ENCODE data around the gene SLC4A11.
"Not testable (repeated sequence)": the region's sequence is repeated elsewhere in the genome, so short reads cannot be mapped to it uniquely, and the experiment has no call there.

SLC4A11 gene

DNA sequence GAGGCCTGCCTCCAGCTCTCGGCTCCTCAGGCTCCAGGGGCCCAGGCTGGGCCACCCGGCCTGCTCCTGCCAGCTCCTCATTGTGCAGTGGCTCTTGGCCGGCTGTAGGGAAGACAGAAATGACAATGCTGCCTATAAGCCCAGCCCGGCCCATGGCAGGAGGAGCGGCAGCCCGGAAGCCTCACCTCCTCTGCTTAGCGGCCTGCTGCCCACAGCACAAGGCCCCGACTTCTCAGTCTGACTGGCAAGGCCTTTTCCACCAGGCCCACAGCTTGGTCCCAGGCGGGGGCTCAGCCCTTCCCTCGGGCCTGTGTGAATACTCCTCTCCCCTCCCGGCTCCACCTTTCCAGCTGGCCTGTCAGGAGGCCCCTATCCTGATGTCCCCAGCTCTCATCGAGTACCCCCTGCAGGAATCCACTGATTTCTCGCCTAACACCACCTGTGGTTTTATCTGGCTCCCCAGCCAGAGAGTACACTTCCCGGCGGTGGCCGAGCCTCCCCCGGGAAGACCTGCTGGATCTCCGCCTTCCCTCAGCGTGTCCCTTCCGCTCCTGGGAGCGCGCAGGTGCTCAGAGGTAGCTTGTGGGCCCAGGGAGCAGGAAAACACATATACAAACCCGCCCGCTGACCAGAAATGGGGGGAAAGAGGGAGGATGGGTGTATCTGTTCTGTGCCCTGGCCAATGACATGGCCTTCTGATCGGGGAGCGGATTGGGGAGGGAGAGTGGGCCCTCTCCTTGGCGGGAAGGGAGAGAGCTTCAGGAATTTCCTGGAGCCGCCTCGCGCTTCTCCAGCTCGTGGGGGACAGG, 35.5 kb downstream of the SLC4A11 start:
- DNase-seq (ENCODE audit: low spot score): peak; percentile 65

DNA sequence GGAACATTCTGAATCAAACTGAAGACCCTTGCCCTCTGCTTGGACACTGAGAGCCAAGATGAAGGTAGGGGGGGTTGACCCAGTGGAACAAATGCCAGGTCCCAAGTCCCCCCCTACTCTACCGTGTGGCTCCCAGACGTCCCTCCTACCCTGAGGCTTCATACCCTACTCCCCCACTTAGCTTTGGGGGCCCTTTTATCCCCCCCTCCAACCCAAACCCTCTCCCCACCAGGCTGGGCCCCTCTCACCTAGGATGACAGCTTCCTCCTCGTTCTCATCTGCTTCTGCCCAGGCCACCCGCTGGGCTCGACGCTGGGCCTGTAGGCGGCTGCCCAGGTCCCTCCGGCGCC, 36.0 kb downstream of the SLC4A11 start:
- no peak for DNase-seq (ENCODE audit: low spot score)

DNA sequence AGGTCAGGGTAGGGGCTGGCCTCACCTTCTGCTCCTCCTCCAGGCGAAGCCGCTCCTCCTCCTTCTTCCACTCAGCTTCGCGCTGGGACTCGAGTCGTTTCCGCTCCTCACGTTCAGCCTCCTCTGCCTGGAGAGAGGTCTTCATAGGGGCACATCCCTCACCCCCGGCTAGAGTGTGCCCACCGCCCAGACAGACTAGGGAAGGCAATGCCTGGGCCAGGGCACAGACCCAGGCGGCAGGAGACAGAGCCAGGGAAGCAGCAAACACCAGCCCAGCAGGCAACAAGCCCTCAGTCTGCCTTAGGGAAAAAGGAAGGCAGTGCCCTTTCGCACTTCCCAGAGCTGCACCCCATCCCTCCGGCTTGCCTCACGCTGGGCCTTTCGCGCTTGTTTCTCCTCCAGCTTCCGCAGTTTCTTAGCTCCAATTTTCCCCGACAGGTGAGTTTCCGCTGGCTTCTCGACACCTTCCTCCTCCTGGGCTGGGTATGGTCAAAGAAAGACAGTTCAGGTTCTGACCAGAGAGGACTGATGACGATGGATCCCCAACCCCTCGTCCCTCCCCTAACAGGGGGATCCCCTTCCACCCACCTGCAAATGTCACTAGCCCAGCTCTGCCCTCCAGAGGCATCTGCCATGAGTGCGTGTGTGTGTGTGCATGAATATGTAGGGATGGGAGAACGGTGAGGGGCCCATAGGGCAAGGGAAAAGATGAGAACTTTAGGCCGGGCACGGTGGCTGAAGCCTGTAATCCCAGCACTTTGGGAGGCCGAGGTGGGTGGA, 38.8 kb downstream of the SLC4A11 start:
- no peak for DNase-seq (ENCODE audit: low spot score)

DNA sequence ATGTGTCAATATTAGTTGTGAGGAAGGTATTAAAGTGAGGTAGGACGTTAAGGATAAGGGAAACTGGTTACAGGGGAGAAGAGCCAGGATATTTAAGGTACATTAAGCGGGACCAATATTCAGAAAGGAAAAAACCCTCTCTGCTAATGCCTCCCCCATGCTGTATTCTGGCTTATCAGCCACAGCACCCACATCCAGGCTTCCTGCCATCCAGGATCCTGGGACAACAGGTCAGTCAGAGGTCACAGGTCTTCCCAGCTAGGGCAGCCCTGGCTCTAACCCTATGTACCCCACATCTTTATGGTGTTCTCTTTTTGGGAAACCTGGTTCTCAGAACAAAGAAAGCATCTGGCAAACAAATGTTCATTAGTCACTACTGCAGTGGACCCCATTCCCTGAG, 39.8 kb downstream of the SLC4A11 start:
- DNase-seq (ENCODE audit: low spot score): no peak

DNA sequence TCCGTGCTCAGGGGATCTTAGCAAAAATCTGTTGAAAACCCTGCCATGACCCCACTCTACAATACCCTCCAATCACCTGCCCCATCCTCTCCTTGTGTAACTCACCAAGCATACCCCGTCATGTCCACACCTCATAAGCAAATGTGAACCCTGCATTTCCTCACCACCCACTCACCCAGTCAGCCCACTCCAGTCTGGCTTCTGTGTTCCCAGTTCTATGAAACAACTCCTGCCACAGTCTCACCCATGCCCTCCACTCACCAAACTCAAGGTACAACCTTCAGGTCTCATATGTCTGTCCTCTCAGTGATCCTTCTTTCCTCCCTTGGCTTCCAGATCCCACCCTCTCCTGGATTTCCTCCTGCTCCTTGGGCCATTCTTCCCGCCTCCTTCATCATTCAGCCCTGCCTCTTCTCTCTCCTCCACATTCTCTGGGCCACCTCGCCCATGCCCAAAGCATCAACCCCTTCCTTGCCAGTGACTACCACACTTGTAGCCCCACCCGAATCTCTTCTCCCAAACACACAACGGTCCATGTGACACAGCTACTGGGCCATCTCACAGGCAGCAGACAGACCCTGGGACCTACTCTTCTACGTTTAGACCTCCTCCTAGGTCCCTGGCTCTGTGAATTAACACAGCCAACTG, 43.3 kb downstream of the SLC4A11 start:
- no peak for DNase-seq (ENCODE audit: low spot score)

DNA sequence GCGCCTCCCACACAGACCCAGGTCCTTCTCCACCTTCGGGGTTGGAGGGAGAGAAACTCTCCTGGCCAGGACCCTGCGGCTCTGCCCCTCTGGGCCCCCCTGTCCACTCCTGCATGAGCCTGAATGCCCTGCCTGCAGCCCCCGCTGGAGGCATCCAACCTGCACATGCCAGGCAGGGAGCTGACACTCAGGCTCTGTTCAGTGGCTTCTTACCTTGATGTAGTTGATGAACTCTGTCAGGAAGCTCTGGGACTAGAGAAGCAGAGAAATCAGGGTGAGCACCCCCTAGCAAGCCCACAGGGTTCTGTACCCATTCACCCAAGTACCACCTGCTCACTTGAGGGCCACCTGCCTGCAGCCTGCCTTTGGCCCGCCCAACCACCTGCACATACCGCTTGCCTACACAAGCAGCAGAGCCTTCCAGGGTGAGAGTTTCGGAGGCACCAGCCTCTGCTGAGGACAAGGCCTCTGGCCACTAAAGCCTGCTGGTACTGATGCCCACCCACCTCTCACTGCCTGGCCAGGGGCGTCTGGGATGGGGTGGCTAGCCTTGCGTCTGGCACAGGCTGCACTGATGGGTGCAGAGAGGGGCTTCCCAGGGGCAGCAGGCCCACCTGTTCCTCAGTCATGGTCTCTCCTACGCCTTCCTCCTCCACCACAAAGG, 44.2 kb downstream of the SLC4A11 start:
- DNase-seq (ENCODE audit: low spot score): no peak

DNA sequence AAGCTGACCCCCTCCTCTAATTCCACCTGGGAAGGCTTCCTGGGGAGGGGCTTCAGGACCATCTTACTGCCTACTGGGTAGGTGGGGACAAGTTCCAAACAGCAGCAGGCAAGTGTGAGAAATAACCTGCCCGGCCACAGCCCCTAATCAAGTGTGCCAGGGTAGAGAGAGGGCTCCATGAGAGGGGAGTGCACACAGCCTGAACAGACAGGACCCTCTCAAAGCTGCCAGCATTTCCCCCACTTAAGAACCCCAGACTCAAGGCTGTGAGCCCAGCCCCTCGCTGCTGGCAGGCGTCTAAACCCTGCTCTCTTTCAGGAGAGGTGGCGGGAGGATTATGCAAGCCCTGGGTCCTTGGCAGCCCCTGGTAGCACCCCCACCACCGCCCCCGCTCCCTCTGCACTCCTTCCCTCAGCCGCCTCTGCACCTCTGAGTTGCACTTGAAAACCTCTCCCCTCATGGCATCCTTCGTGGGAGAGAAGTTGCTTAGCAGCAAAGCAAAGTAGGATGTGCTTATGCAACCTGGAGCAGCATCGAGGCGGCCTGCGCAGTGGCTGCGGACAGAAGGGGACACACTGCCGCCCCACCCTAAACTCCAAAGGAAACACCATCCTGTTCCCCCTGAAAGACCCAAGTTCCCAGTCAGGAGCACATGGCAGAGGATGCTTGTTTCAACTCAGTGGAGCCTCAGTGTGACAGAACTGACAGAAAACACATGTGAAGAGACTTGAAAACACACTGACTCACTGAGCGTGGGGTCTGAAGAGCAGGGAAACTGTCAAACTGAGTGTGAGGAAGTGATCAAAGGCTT, 45.0 kb downstream of the SLC4A11 start:
- no peak for DNase-seq (ENCODE audit: low spot score)

DNA sequence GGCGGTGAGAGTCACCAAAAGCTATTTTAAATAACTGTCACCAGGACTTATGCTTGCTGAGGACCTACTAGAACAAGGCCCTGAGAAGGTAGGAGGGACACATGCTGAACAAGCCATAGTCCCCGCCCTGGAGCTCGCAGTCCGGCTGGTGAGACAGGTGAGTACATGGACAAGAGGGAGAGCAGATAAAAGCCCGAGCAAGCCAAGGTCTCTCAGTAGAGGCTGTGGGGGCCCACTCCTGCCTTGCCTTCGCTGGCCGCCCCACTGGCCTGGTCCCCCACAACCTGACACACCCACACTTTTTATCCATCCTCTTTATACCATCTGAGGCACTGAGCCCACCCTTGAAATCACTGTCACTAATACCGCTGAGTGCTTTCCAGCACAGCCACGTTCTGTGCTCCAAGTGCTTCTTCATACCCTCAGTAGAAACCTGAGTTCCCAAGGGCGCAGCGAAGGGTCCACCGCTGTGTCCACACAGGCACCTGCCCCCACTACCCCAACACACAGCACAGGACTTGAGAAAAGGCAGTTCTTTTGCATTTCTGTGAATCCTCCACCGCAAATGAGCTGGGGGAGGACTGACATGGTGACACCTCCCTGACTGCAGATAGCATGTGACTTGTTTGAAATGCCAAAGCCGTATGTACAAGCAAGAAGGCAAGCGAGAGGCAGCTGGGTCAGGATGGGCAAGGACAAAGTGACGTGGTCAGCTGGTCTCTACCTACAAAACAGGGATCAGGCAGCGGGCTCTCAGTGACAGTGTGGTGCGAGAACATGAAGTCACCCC, 46.6 kb downstream of the SLC4A11 start:
- no peak for DNase-seq (ENCODE audit: low spot score)

DNA sequence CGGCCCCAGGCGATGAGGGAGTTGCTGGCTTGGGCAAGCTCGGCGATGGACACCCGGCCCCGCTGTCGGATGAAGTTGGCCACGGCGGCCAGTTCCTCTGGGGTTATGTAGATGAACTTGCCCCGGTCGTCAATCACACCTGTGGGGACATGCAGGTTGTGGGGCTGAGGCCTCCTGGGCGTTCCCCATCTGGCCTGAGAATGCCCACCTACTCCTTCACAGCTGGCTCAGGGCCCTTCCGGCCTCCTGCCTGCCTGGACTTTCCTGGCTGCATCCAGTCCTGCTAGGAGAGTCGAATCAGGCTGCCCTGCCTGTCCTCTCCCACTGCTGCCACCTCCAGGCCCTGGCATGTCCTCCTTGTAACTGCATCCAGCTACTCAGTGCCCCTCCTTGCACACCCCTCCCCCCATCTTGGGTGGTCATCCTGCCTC, 48.3 kb downstream of the SLC4A11 start:
- no peak for DNase-seq (ENCODE audit: low spot score)

DNA sequence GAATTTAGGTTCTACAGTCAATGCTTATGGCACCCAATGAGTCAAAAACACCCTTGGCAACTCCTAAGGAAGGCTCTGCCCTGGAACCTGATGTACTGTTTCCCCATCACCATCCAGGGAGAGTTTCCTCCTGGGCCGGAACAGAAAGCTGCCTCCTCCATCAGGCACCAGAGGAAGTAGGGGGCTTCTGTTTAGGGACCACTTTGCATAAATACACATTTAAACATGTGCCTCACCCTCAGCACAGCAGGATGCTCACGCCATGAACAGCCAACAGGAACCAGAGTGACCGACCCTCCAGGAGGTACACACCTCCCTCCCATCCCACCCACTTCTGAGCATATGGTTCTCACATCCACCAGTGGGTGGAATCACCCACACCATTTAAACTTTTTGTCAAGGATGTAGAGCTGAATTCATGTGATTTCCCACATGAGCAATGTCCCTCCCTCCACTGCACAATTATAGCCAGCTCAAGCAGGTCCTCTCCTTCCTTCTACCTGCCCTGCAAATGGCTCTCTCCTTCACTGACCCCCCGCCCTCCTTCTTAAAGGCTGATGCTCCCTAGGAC, 49.3 kb downstream of the SLC4A11 start:
- DNase-seq (ENCODE audit: low spot score): no peak

DNA sequence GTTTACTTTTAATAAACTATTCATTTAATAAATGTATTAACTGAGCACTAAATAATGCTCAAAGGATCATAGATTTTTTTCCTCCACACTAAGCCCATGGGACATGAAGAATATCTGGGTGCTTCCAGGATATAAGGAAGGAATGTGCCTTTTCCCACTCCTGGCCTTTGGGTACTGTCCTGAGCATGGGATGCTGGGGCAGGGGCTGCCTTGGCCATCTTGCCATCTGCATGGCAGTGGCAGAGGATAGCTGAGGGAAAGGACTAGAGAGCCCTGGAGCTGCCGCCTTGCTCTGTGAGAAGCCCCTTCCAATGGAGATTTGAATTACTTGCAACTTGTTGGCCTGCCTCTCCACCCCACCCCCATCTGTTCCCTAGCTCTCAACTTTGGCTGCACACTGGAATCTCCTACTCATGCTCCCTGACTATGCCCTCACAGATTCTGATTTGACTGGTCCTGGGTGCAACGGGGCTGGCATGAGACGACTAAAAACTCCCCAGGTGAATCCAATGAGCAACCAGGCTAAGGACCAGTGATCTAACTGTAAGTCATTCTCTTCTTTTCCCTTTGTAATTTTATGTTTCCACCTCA, 50.1 kb downstream of the SLC4A11 start:
- peak; percentile 10 for DNase-seq (ENCODE audit: low spot score)

DNA sequence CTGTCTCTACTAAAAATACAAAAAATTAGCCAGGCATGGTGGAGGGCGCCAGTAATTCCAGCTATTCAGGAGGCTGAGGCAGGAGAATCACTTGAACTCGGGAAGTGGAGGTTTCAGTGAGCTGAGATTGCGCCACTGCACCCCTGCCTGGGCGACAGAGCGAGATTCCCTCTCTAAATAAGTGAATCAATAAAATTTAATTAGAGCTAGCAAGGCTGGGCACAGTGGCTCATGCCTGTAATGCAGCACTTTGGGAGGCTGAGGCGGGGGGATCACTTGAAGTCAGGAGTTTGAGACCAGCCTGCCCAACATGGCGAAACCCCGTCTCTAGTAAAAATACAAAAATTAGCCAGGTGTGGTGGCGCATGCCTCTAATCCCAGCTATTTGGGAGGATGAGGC, 51.1 kb downstream of the SLC4A11 start:
- not testable (repeated sequence) for DNase-seq (ENCODE audit: low spot score)

DNA sequence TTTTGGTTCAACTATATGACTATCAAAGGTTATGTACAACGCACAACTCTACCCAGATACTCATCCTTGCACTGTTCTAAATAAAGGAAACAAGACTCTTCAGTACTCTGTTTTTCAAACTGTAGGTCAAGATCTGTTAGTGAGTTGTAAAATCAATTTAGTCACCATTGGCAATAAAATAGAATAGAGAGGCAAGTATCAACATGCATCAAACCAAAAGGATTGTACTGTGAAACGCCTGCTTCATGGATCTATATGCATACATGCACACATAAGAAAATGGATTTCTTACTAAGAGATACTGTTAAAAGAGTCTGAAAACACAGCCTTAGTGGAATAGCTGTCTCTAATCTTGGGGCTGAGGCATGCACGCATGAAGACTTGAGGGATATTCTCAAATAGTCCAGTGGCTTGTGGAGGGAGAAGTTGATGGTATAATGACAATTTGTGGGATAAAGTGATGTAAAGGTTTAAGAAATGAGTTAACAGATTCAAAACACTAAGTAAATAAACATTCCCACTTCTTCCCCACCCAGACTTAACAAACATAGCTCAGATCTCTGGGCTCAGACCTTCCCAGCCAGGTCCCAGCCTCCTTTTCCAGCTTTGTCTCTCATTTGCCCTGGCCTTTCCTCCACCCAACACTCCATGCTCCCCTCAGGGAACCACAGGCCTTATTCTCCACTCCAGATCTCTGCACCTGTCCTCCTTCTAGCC, 54.9 kb downstream of the SLC4A11 start:
- DNase-seq (ENCODE audit: low spot score): no peak

DNA sequence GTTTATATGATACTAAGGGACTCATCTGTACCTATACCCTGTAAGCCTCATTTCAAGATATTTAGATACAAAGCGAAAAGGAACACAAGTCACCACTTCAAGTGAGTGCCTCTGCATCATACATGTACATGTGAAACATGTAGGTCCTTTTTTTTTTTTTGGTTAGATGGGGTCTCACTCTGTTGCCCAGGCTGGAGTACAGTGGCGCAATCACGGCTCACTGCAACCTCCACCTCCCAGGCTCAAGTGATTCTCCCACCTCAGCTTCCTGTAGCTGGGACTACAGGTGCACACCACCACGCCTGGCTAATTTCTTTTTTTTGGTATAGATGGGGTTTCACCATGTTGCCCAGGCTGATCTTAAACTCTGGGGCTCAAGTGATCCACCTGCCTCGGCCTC, 56.6 kb downstream of the SLC4A11 start:
- DNase-seq (ENCODE audit: low spot score): not testable (repeated sequence)

DNA sequence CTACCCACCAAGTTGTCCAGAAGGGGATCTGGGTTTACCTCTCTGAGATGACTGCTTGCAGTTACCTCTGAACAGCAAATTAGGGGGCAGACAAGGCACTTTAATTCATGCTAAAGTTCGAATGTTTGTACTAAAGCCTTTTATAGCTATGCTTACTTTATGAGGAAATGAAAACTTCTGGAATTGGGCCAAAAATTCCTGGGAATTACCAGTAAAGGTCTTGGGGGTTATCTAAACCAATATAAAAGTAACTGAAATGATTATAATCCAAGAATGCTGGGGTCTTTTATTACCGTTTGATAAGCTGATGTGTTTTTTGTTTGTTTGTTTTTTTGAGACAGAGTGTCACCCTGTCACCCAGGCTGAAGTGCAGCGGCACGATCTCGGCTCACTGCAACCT, 57.7 kb downstream of the SLC4A11 start:
- DNase-seq (ENCODE audit: low spot score): no peak

DNA sequence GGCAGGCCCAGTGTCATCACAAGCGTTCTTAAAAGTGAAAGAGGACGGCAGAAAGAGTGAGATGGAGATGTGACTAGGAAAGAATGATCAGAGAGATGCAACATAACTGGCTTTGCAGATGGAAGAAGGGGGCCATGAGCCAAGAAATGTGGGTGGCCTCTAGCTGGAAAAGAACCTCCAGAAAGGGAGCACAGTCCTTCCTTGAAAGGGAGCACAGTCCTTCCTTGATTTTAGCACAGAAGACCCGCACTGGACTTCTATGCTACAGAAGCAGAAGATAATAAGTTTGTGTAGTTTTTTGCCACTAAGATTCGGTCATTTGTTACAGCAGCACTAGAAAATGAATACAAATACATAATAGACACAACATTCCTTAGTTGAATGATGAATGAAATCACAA, 58.7 kb downstream of the SLC4A11 start:
- DNase-seq (ENCODE audit: low spot score): no peak

DNA sequence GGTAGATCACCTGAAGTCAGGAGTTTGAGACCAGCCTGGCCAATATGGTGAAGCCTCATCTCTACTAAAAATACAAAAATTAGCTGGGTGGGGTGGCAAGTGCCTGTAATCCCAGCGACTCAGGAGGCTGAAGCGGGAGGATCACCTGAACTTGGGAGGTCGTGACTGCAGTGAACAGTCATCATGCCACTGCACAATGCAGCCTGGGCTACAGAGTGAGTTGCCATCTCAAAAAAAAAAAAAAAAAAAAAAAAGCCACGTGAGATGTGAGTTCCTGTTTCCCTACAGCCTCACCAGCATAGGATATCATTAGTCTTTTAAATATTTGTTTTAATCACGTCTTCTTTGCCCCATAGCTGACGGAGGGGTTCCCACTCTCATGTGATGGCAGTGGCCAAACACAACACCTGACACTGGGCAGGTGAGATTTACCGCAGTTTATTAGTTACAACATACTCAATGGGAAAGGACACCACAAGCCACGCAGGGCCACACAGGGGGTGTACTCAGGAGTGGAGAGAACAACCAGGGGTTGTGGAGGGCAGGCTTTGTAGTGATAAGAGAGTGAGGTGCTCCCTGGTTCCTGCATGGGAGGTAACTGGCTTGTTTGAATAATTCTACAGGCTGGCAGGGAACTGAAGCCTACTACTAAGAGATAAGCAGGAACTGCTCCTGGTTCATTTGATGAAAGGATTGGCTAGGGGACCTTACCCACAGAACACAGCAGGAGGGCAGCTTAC, 61.1 kb downstream of the SLC4A11 start:
- no peak for DNase-seq (ENCODE audit: low spot score)

Data from kidney tubule cell (primary cell).